ENCODE data around the gene ISYNA1.

The ISYNA1 gene

DNA sequence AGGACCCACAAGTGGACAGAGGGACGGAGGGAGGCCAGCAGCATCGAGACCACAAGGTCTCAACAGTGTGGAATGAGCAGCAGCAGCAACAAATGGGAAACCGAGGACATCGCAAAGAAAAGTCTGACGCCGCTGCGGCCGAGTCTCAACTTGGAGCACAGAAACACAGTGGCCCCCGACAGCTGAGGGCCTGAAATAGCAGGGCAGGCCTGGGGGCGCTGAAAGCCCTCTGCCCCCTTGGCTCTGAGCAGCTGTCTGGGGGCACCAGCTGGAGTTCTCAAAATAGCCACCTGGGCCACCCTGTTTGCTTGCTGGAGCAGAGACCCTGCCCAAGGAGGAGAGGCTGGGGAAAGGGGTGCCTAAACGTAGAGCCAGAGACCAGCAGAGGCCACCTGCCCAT lies 5.9 kb upstream of the ISYNA1 start:
- DNase-seq (ENCODE audit: low read depth) = no peak

DNA sequence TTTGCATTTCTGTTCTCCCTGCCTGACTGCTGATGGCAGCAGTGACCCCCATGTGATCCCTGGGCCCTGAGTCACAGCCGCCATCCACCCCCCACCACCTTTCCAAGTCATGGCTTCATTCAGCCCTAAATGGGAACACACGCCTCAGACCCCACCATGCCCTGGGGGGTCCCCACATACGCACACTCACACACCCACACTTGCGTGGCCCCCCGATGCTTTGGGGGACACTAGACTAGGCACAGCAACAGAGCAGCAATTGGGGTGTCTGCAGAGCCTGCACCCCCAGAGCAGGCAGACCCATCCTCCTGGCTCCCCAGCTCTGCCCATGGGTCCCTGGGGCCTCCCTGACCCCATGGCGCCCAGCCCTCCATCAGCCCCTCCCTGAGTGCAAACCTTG lies 5.5 kb upstream of the ISYNA1 start:
- no peak for DNase-seq (ENCODE audit: low read depth)

DNA sequence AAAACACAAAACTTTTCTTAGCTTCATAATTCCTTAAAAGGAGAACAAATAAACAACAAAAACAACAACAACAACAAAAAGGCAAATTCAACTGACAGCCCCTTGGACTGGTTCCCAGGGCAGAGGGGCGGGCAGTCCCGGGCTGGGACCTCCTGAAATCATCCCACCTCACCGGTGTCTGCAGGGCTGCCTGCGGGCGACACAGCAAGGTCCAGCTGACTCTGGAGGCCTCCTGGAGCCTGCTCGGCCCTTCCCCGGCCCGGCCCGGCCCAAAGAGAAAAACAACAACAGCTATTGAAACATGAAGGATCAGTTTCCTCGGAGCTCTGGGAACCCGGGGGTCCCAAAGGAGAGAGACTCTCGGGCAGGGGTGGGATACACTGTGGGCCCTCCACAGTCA lies 5.0 kb upstream of the ISYNA1 start:
- DNase-seq (ENCODE audit: low read depth) = no peak

DNA sequence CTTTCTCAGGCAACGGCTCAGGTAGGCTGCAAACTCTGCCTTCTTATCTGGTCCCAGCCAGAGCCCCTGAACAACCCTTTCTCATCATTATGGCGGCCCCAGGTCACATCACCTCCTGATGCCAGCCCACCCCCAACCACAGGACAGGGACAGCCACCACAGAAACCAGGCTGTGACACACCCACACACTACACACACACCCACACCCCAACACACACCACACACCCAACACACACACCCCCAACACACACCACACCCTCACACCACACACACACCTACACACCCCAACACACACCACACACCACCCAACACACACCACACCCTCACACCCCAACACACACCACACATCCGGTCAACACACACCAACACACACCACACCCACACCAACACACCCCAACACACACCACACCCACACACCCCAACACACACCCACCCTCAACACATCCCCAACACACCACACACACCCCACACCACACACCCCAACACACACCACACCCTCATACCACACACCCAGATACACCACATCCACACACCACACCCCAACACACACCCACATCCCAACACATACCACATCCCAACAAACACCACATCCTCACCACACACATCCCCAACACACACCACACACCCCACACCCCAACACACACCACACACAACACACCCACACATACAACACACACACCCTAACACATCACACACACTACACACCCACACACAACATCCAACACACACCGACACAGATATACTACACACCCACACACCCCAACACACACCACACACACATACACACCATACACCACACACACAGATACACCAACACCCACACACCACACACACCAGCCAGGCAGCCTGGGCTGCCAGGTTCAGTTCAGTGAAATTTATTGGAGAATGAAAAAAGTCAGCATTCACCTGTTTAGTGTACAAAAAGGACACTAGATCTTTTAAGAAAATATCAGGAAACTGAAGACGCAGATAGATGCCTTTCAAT lies 4.2 kb upstream of the ISYNA1 start:
- DNase-seq (ENCODE audit: low read depth) = no peak

DNA sequence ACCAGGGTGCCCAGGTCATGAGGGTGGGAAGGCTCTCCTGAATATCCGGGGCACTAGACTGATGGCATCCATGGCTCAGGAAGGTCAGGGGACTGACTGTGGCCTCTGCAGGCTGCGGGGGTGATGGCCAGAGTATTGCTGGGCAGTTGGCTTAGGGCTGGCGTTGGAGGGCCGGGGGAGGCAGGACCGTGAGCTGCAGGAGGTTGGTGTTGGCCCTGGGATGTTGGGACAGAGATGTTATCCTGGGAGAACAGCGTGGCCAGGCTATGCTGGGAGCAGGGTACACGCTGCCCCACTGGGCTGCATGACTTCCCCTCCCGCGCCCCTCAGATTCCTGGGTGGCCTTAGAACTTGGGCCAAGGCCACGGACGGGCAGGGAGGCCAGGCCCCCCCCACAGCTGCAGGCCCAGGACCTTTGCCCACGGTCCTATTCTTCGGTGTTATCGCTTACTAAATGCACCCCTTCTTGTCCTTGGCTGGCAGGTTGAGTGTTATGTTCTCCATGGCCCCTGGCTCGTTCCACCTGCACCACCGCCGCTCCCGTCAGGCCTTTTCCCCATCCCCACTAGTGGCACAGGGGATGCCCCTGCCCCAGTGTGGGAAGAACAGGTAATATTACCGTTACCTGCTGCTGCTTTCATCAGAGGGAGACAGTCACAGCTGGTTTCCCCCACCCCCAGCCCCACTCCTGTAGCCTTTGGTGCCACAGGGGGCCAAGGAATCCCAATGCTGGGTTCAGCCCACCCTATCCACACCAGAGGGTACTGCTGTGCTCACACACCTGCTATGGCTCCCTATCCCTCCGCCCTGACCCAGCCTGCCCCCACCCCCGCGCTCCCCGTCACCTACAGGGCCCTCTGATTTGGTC lies 3.2 kb upstream of the ISYNA1 start:
- DNase-seq (ENCODE audit: low read depth) = no peak

DNA sequence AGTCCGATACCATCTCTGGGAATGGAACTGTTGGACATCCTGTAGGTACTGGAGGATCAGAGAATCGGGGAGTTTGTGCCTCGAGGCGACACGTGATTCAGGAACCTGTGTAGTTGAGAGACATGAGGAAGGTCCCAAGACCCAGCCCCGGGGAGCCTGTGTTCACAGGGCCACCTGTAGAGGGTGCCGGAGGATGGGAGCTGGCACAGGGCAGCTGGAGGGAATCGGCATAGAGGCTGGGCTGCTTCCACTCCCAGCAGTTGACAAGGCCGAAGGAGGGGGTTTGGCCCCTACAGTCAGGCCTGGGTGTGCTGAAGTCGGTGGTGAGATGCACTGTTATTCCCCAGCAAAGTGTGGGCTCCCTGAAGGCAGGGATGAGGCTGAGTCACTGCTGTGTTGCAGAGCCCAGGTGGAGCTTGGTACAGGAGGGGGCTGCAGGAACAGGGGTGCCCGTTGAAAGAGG lies 2.5 kb upstream of the ISYNA1 start:
- no peak for DNase-seq (ENCODE audit: low read depth)

DNA sequence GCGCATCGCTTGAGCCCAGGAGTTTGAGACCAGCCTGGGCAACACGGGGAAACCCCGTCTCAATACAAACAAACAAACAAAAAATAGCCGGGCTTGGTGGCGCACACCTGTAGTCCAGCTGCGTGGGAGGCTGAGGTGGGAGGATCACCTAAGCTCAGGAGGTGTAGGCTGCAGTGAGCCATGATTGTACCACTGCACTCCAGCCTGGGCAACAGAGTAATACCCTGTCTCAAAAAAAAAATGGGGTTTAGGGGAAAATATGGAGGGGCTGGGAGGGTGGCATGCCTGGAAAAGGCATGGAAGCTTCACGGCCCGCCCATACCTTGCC lies 1.9 kb upstream of the ISYNA1 start:
- DNase-seq (ENCODE audit: low read depth) = no peak

DNA sequence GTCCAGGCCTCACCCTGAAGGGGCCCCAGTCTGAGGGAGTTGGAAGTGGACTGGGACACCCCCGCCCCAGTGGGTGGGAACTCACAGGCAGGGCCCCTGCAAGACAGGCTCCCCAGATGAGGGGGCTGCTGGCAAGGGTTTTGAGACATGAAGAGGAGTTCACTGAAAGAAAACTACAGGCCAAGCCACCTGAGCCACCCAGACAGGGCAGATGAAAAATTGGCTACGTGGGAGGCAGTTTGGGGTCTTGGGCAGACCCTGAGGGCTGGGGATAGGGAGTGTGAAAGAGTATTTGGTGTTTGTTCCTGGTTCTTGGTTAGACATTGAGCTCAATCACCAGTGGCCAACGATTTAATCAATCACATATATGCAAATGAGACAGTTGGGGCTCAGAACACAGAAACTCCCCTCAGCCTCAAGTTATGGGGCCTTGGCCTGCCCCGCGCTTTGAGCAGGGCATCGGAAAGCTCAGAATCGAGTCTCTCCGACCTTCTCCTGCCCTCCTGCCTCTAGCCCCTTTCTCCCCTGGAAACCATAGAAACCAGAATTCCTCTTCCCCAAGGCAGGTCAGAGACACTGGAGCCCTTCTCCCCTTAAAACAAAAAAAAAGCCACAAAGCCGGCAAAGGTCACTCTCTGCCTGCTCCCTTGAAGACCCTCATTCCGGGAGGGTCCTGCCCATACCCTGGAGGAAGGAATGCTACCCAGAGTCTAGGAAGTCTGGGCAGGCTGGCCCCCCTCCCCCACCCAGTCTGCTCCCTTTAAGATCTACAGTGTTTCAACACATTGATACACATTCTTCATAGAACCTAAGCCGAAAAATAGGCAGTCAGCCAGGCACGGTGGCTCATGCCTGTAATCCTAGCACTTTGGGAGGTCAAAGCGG lies 1.3 kb upstream of the ISYNA1 start:
- no peak for DNase-seq (ENCODE audit: low read depth)

DNA sequence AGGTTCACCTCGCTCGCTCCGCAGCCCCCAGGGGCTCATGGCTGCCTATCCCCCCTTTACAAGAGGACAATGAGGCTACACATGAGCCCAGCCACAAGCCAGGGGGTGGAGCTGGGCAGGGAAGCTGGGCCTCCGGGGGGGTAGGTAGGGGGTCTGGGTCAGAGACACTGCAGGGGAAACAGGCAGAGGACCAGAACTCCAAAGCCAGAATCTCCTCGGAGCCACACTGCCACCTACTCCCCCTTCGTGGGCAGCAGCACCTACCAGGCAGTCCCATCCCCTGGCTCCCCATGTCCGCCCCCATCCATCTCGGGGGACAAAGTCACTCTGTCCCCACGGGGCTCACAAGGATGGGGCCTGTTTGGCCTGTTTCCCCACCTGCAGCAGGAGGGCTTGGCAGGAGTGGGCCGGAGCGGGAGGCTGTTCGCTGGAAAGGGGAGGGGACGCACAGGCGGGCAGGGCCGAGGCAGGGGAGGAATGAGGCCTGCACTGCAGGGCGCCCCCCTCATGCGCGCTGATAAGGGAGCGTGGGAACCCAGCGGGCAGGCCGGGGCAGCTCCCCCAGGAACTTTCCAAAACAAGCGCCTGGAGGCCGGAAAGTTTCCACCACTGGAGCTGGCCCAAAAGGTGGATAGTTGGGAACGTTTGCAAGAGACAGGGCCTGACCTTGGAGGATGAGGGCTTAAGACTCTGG lies 545 bp upstream of the ISYNA1 start:
- no peak for DNase-seq (ENCODE audit: low read depth)

DNA sequence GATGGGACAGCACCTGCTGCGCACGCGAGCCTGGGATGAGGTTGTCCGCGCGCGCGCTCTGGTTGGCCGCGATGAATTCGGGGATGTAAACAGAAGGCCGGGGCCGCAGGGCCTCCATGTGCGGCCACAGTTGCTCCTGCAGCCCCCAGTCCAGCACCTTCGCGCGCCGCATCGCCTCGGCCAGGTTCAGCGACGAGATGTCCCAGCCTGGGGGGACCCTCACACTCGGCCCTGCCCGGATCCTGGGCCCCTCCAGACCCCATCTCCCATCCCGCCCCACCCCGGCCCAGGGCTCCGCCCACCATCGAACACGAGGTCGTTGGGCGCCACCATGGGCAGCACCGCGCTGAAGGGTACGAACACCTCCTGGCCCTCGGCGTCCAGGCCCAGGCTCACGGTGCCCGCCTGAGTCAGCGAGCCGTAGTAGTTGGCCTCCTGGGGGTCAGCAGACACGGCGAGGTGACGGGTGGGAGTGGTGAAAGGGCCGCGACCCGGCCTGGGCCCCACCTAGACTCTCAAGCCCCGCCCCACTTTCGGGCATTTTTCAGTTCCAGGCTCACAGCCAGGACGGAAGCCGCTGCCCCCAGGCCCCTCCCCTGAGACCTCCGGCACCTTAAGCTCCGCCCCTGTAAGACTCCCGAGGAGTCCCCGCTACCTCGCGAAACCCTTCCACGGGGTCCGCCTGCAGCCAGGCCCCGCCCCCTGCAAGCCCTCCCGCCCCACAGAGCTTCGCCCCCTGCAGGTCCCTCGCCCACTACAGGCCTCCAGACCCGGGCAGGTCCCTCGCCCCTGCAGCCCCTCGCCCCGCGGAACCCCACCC lies 1.1 kb downstream of the ISYNA1 start:
- DNase-seq (ENCODE audit: low read depth) = peak; percentile 63

DNA sequence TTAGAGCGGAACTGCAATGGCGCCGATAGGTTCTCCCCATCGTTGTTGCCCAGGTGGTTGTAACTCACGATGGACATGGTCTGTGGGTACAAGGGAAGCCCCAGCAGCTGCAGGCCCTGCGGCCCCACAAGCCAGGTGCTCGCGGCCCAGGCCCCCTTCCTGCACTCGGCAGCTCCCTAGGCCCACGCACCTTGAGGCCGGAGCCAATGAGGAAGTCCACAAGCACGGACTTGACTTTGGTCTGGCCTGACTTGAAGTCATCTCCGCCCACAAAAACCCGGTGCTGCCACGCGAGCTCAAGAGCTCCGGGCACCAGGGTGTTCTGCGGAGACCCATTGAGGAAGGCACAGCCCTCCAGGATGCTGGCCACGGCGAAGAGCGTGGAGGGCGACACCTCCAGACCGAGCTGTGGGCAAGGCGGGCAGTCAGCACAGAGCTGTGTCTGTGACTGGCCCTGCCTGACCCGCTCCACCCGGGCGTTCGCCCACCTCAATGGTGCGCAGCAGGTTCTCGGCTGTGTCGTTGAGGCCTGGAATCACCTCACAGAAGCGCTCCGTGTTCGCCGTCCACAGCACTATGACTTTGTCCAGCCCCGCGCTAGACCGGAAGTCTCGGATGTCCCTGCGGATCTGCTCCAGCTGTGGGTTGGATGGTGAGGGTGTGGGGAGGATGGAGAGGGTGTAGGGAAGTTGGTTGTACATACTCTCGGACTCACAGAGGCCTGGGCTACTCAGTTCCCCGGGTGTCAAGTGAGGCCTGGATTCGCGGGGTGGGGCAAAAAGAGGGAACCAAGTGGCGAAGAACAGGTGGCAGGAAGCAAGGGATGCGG lies 1.9 kb downstream of the ISYNA1 start:
- DNase-seq (ENCODE audit: low read depth) = no peak

DNA sequence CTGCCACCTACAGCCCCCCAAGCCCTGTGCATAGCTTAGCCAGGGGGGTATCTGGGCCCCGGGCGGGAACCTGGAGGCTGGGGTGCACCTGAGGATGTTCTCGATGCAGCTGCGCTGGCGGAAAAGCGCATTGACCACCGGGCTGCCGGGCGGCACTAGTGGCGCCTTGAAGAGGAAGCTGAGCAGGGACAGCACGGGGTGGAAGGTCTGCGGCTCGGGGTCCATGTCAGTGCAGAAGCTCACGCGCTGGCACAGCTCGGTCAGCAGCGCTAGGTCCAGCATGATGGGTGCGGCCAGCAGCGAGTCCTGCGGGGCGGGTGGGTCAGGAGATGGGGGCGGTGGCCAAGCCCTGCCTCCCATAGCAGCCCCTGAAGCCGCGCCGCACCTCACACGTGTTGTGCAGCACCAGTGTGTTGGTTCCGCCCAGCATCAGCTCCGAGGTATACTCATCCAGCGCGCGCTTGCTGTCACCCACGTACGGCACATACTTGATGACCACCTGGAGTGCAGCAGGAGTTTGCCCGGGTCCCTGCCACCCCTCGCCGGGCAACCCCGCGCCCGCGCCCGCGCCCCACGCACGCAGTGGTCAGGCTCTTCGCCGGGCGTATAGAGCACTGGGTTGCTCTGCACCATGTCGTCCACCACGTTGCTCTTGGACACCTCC lies 2.6 kb downstream of the ISYNA1 start:
- DNase-seq (ENCODE audit: low read depth) = no peak

DNA sequence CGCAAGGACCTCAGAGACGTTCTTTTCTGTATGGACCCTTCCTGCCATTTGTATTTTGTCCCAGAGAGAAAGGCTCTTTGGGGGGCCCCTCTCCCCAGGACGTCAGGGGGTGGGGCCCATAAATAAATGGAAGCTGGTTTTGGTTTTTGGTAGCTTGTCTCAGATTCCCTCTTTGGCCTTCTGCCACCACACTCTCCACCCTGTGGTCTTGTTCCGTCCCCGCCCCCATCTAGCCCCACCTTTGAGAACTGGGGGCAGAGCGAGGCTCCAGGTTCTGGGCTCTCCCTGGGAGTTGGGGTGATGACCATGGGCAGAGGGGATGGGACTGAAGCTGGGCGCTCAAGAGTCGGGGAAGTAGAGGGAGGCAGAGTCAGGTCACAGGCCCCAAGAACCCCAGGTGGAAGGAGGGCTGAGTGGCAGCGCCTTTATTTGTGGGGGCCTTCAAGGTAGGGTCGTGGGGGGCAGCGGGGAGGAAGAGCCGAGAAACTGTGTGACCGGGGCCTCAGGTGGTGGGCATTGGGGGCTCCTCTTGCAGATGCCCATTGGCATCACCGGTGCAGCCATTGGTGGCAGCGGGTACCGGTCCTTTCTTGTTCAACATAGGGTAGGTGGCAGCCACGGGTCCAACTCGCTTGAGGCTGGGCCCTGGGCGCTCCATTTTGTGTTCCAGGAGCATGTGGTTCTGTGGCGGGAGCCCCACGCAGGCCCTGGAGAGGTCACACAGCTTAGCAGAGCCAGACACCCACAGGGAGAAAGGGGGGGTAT lies 3.3 kb downstream of the ISYNA1 start:
- DNase-seq (ENCODE audit: low read depth) = no peak

DNA sequence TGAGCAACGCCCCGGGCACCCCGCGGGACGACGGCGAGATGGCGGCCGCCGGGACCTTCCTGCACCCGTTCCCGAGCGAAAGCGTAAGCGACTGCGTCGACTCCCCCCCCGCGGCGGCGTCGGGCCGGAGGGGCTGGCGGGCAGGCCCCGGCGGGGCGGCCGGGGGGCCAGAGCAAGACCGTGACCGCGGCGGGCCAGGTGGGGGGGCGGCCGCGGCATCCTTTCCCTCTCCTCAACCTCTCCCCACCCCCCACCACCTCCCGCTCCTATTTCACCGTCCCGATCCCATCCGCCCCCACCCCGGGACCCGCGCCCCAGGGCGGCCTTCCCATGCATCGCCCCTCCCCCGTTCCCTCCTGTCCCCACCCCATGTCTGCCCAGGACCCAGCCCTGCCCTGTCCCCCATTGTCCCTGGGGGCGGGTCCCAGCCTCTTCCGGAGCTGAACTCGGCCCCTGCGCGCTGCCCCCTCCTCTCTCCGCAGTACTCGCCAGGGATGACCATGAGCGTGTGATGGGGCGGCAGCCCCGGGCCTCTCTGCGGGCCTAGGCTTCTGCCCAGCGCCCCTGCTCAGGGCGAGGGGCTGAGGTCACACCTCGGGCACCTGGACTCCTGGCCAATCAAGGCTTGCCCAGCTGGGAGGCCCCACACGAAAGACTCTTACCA lies 4.1 kb downstream of the ISYNA1 start:
- DNase-seq (ENCODE audit: low read depth) = no peak

DNA sequence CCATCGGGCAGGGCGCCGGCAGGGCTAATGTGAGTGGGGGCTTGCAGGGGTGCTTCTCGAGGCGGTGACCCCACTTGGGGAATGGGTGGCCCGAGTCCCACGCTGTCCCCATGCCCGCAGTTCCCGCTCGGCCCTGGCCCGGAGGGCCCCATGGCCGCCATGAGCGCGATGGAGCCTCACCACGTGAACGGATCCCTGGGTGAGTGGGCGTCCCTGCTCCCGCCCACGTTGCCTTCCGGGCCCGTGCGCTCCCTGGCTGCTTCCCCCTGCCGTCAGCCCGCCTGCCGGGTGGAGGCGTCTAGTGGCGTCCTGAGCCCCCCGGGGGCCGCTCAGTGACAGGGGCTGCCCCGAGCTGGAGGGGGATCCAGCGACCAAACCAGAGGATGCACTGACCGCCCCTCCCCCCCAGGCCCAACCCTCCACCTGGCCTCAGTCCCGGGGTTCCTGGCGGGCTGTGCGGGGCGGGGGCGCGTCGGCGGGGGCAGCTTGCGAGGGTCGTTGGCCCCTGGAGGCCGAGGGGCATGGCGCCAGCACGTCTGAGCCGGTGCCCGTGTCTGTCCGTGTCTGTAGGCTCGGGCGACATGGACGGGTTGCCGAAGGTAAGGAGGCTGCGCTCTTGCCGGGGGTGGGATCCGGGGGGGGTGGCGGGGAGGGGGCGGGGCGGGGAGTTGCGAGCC lies 4.8 kb downstream of the ISYNA1 start:
- DNase-seq (ENCODE audit: low read depth) = no peak

DNA sequence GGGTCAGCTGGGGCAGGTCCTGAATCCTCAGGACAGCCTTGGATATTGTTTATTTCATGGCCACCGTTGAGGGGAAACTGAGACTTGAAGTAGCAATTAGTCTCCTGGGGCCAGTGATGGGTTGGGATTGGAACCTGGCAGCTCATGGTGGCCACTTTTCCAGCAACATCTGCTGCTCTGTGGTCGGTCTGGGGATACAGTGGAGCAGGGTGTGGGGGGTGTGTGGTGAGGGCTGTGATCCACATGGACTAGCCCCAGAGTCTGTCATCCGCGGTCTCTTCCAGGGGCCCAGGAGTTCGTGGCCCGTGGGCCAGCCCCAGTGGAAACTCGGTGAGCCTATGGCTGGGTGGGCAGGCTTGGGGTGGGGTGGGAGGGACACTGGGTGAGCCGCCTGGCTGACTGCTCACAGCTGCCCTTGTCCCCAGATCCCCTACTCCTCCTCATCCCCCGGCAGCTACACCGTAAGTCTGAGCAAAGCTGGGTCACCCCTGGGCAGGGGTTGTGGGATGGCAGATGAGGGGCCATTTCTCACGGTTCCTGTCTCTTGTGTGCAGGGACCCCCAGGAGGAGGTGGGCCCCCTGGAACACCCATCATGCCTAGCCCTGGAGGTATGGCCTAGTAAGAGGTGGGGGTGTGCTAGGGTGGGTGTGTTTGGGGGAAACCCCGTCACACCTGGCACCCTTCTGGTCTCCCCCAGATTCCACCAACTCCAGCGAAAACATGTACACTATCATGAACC lies 5.5 kb downstream of the ISYNA1 start:
- DNase-seq (ENCODE audit: low read depth) = no peak

Measured in stimulated activated CD8-positive, alpha-beta memory T cell treated with anti-CD3 and anti-CD28 coated beads, Interleukin-7, amount 100 ng/mL, for 24 hours (primary cell).